GM19351 (cell line): ENCODE data around the gene OBI1.

Source experiments
- ATAC-seq: cut with Tn5 transposase; IDR thresholded peaks from one replicate; pipeline ENCODE4 v1.9.1; 2021; ENCODE audit warnings: mild to moderate bottlenecking, moderate library complexity; ENCODE audit not compliant: unreplicated experiment

The OBI1 gene

GRCh38 chr13:78593129-78593528 is 65.8 kb downstream of the OBI1 start:
- no peak for ATAC-seq

DNA sequence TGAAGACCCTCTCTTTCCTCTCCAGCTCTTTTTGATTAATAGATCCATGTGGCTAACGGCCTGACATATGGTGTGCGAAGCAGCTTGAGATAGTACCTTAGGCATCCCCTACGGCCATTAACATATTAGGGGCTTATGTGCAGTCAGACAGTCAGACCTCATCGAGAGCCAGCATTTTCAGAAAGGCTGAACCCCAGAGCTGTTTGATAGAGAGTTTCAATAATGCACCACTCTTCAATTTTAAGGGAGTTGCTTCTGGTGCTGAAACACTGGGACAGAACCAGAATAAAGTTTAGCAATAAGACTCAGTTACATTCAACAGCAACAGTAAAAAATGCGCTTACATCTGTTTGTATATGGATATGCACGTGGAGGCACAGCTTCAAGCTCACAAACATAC is 66.4 kb downstream of the OBI1 start:
- no peak for ATAC-seq

- no peak for ATAC-seq
Observed at GRCh38 chr13:78589206-78589605, 69.7 kb downstream of the OBI1 start.

DNA sequence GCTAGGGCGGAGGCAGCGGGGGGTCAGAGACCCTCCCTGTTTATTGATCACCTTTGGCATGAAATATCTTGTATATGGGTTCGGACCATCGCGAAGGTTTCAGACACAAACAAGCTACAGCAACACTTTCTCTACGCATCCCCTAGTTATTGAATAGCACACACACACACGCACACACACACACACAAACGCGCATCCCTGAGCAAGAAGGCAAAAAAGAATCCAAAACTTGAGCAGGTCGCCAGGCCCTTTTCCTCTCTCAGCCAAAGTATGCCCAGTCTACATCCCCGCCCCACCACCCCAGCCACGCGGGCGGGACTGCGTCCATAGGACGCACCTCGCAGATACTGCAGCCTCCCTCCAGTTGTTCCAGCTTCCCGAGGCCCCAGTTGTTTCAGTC is 71.6 kb downstream of the OBI1 start:
- ATAC-seq = no peak

DNA sequence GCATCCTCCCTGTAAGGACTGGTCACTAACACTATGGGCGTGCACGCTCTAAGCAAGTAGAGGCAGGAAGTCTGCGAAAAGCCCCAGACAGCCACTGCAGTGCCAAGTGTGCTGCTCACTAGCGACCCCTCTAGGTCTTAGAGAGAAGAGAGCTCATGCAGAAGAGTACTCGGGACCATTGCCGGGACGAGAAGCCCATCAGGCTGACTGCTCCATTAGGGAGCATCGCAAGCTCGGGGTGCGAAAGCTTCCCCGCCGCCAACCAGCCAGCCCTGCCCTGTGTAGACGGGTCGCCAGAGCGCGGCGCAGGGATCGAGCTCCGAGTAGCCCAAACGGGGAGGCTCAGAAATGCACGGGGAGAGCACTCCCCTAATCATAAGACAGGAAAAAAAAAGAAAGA is 72.2 kb downstream of the OBI1 start:
- no peak for ATAC-seq

GRCh38 chr13:78576261-78576660 is 82.7 kb downstream of the OBI1 start:
- no peak for ATAC-seq

DNA sequence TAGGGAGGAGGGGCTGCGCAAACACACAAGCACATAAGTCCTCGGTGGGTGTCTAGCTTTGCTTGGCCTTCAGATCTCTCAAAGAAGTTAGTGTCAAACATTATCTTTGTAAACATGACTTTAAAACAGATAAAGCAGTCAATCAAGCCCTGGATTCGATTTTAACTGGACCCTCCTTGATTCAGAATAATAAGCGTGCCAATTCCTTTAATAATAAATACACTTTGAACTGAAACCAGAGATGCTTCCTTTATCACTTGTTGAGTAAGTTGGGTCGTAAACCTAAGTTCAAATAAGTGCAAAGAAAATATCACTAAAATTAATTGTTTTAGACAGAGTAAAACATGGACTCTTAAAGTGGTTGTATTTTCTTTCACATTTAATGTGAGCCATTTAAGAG is 86.5 kb downstream of the OBI1 start:
- ATAC-seq = no peak

DNA sequence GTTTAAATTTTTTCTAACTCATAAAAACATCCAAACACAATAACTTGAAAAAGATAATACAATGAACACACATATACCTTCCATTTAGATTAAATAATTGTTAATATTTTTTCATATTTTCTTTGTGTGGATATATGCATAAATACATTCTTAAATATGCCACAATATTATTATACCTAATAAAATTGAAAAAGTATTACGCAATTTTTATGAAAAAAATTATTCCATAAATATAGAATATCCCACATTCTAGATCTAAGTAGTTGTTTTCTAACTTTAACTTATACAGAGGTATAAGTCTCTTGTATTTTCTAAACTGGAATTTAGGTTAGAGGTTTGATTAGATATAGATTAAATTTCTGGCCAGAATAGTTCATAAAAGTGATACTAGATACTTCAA is 89.9 kb downstream of the OBI1 start:
- ATAC-seq = no peak

DNA sequence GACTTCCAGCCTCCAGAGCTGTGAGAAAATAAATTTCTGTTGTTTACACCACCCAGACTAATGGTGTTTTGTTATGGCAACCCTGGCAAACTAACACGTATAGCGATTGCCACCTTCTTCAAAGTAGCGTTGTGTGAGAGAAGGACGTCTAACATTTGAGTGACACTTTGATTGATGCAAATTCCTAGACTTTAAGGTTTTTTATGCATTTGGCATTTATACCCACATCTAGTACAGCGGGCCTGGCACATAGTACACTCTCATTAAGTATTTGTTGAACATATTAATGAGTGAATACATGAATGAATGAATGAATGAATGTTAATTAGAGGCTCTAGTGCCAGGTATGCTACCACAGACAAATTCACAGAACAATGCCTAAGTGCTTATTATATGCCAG is 92.3 kb downstream of the OBI1 start:
- no peak for ATAC-seq
